NCI-H460 (cell line): ENCODE measurements around the gene MTHFD1L. TPM values are rescaled to one million over a fixed set of nuclear protein-coding genes. Genes with fewer than 3 reads are reported as not detected.
"Not testable (repeated sequence)": the region's sequence is repeated elsewhere in the genome, so short reads cannot be mapped to it uniquely, and the experiment has no call there.

Source experiments
- DNase-seq: peaks from one replicate; pipeline ENCODE4 v3.0.0-alpha.2; 2016; ENCODE audit warnings: low read depth; ENCODE audit errors: extremely low read depth
- polyA plus RNA-seq: library from polyadenylated mRNA; depleted of rRNA; stranded (reverse); fragments of >200 nt; gene quantifications from 2 replicates; pipeline ENCODE4 v1.2.3, GENCODE V29; 2014; cell fraction: nucleus; rRNA removed
- total RNA-seq: library from RNA; depleted of rRNA; stranded (reverse); fragments of >200 nt; shearing (Covaris generic); gene quantifications from 2 replicates; pipeline ENCODE4 v1.2.3, GENCODE V29; 2014; rRNA removed

The MTHFD1L gene
- total RNA-seq = 38.0 and 46.2 TPM in 2 replicates
- 14.1 and 30.5 TPM in 2 replicates for polyA plus RNA-seq

DNA sequence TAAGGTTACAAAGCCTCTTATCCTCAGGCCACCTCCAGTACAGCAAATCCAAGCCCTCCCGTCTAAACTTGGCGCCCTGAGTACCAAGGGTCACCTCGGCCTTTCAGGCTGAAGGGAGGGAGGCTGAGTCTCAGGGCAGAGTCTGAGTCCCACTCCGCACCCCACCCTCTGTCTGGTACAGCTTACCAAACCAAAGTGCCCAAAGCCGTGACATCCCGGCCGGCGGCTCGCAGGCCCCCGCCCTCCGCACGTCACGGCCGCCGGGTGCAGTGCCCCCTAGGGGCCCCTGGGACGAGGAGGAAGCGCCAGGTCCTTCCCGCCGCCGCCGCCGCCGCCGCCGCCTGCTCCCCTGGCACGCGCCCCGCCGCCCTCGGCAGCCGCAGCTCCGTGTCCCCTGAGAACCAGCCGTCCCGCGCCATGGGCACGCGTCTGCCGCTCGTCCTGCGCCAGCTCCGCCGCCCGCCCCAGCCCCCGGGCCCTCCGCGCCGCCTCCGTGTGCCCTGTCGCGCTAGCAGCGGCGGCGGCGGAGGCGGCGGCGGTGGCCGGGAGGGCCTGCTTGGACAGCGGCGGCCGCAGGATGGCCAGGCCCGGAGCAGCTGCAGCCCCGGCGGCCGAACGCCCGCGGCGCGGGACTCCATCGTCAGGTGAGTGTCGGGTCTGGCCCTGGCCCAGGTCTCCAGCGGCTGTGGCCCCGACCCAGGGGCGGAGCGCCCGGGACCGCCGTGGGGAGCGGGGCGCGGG, at the start of gene MTHFD1L:
Gene MTHFD1L (plus strand): TSS at position 297 of the 741 bp plus-strand sequence. CDS start 121 bp downstream, at position 418.
- DNase-seq = peak; percentile 67

DNA sequence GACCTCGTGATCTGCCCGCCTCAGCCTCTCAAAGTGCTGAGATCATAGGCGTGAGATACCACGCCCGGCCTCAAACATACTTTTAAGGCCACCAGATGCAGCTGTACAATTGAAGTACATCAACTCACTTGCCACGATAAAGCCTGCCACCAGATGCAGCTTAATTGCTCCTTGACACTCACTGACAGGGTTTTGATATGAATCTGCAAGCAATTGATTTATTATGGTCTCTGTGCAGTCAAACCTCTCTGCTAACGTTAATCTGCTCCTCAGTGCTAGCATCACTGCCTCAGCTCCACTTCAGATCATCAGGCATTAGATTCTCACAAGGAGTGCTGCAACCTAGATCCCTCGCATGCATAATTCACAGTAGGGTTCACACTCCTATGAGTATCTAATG, 48.9 kb upstream of the MTHFD1L start:
- DNase-seq = not testable (repeated sequence)

DNA sequence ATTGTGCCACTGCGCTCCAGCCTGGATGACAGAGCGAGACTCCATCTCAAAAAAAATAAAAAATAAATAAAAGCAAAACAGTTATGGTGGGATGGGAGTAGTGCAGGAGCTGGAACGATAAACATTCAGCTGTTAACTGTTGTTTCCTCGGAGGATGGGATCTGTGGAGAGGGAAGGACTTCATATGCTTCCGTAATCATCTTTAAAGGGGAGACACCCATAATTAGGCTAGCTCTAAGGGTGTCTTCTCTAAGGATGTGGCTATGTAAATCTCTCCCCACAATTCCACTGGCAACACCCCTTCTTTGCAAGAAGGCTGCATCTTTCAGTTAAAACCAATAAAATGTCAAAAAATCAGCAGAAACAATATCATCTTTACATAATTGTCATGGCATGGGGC, 42.6 kb upstream of the MTHFD1L start:
- DNase-seq = no peak

DNA sequence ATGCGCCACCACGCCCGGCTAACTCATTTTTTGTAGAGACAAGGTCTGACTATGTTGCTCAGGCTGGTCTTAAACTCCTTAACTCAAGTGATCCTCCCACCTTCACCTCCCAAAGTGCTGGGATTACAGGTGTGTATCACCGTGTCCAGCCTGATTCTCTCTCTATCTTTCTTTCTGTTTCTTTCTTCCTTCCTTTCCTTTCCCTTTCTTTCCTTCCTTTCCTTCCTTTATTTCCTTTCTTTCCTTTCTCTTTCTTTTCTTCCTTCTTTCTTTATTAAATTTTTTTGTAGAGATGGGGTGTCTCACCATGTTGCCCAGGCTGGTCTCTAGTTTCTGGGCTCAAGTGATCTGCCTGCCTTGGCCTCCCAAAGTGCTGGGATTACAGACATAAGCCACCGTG, 38.7 kb upstream of the MTHFD1L start:
- DNase-seq = no peak

DNA sequence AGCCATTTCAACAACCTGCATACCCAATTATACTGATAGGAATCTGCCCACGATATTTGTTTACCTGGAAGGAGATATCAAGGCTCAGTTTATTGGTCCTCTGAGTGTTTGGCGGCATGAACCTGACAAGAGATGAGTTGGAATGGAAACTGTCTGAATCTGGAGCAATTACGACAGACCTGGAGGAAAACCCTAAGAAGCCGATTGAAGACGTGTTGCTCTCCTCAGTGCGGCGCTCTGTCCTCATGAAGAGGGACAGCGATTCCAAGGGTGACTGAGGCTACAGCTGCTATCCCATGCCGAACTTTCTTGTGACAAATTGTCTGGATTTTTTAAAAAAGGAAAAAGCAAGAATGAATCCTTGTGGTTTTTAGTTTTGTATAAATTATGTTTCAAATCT, 37.4 kb upstream of the MTHFD1L start:
- DNase-seq = not testable (repeated sequence)

DNA sequence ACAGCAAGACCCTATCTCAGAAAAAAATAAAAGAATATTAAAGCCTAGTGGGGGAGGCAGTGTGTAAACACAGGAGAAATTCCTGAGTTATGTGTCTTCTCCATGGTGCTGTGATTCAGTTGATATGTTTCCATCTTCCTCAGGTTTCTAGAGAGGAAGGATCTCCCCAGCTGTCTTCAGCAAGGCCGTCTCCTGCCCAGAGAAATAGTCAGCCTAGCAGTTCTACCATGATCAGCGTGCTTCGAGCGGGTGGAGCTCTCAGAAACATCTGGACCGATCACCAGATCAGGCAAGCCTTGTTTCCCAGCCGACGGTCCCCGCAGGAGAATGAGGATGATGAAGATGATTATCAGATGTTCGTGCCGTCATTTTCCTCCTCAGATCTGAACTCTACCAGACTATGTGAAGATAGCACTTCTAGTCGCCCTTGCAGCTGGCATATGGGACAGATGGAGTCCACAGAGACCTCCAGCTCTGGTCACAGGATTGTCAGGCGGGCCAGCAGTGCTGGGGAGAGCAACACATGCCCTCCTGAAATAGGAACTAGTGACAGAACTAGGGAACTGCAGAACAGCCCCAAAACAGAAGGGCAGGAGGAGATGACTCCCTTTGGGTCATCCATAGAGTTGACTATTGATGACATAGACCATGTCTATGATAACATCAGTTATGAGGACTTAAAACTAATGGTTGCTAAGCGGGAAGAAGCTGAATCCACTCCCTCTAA, 34.9 kb upstream of the MTHFD1L start:
- no peak for DNase-seq

DNA sequence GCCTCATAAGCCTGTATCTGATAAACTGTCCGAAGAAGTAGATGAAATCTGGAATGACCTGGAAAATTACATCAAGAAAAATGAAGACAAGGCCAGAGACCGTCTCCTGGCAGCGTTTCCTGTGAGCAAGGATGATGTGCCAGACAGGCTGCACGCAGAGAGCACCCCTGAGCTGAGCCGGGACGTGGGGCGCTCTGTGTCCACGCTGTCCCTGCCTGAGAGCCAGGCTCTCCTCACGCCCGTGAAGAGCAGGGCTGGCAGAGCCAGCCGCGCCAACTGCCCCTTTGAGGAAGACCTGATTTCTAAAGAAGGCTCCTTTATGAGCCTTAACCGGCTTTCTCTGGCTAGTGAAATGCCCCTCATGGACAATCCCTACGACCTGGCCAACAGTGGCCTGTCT, 33.9 kb upstream of the MTHFD1L start:
- DNase-seq = no peak

DNA sequence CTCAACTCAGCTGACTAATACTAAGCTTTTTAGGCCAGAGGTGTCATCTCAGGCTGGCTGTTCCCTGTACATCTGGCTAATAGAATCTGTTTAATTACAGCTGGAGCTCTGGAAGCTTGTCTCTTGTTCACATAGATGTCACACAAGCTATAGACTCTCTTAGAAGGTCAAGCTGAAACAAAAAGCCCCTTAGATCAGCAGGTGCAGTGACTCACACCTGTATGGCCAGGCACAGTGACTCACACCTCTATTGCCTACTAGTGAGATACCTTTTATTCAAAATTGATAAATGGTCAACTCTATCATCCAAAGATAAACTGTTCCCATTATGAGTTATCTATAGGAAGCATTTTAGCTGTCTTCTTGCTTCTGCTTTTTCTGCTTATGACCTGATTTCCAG, 29.9 kb upstream of the MTHFD1L start:
- no peak for DNase-seq

DNA sequence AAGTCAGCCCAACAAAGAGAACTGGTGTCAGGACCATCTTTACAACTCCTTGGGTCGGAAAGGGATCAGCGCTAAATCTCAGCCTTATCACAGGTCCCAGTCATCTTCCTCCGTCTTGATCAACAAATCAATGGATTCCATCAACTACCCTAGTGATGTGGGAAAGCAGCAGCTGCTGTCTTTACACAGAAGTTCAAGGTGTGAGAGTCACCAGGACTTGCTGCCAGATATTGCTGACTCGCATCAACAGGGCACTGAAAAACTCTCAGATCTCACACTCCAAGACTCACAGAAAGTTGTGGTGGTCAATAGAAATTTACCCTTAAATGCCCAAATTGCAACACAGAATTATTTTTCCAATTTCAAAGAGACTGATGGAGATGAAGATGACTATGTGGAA, 25.3 kb upstream of the MTHFD1L start:
- no peak for DNase-seq

DNA sequence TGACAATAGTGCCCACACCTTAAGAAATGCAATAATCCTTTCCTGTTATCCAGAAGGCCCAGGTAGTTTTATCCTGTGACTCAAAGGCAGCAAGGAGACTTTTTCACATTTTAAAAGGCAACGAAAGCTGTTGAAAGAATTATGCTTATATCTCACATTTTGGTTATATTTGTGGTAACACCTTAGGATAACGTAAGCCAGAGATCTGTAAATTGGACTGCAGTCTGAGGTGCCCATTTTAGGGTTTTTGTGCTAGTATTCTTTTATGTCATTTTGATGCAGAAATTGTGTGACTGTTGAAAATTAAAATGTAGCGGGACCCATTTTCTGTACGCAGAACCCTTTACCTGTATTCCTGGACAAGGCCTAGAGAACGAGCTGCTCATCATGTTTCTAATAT, 24.3 kb upstream of the MTHFD1L start:
- no peak for DNase-seq

DNA sequence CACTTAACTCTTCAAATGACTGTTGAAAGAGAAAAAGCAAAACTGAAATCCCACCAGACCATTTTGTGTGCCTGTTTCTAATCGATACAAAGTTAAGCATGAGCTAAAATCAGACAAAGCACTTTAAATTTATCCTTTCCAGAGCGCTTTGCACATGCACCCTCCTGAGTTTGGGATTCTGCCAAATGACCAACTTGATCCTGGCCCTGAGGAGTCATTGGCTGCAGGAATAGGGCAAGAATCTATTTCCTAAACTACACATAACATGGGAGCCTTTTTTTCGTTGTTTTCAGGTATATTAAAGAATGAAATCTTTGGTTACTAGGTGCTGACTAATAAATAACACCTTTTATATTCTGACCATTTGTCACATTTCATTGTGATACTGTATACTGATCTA, 23.8 kb upstream of the MTHFD1L start:
- DNase-seq = no peak

DNA sequence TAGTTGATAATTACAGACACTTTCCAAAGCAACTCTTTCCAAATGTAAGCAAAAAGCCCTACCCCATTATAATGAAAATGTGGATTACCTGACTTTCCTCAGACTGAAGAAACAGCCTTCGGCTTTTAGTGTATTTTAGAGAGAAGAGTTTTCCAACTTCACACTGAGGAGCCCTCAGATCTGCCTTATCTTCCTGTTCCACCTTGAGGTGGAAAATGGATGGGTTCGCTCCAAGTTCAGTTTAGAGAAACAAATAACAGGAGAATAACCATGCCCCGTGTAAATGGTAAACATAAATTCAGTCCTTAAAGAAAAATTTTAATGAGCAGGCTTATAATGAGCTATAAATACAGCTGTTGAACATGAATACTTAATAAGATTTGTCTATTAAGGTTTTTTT, 21.1 kb upstream of the MTHFD1L start:
- DNase-seq = no peak

DNA sequence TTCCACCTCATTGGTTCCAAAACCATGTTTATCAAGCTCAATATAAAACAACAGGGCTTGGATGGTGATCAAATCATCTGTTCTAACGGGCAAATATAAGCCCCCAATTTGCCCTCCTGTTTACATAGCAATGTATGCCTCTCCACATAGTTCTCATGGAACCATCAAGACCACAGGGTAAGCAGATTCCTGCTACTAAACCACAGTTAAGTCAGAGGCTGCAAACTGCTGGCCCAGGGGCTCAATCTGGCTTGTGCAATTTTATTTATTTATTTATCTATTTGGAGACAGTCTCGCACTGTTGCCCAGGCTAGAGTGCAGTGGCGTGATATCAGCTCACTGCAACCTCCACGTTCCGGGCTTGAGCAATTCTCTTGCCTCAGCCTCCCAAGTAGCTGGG, 18.9 kb upstream of the MTHFD1L start:
- no peak for DNase-seq

DNA sequence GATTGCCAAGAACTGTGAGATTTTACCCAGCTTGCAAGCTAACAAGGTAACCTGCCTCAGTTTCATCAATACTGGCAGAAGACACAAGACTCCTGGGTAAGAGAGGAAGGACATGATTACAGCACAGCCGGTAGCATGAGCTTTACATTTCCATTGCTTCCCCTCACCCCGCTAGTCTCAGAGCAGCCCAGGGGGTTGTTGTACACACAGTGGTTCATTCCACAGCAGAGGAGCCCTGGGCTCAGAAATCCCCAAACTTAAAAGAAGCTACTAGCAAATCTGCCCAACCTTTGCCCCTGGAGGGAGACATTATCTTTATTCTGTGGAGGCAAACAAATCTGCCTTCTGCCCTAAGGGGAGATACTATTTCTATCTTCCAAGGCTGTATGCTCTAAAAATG, 17.1 kb upstream of the MTHFD1L start:
- DNase-seq = no peak

DNA sequence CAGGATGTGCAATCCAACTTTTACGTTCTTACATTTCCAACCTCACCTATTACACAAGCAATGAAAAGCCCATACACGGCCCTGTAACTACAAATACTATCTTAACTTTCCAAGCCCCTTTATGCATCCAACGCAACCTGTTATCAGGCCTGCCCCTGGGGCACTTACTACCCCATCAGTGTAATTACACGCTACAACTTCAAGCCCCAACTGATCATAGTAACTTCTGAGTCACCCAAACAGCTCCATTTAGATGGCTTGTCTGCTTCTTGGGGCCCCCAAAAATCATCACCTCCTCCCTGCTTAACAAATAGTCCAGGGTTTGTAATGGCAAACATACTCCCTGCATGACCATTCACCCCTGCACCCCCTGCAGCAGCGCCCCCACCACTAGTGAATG, 11.1 kb upstream of the MTHFD1L start:
- DNase-seq = not testable (repeated sequence)

DNA sequence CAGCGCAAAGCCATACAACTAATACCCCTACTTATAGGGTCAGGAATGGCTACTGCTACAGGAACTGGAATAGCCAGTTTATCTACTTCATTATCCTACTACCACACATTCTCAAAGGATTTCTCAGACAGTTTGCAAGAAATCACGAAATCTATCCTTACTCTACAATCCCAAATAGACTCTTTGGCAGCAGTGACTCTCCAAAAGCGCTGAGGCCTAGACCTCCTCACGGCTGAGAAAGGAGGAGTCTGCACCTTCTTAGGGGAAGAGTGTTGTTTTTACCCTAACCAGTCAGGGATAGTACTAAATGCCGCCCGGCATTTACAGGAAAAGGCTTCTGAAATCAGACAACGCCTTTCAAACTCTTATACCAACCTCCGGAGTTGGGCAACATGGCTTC, 10.3 kb upstream of the MTHFD1L start:
- DNase-seq = not testable (repeated sequence)

DNA sequence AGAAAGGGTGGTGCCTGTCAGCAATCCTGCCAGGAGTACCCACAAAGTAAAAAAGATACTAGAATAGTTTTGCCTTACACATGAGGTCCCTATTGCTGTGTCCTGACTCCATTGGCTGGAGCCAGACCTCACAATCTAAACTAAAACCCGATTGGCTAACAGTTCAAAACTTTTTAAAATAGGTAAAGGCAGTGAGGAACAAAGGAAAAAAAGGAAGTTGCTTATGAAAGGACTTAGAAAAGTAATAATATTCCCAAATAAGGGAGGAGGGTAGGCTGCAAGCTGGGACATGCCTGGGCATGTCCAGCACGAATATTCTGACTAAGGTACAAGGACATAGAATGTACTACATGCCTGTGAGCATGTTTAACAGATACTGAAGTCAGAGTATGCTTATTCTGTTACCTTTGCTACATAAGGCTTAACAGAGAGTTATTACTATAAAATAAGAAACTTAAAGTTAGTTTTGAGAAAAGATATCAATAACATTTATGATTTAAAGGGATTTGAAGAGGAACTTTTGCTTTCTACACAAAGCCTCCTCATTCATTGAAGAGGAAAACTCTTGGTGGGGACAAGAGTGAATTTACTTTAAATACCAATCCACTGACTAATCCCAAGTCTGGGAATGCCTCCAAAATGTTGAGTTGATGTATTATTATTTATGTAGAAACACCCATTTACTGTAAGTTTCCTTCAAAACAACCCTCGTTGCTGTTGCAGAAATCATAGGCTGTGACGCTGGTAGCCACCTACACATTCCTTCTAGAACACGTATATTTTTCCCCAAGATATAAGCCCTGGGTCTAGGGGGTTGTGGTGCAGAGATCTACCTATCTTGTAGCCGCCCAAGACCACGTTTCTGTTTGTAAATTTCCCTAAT, 8.2 kb upstream of the MTHFD1L start:
- DNase-seq = no peak

DNA sequence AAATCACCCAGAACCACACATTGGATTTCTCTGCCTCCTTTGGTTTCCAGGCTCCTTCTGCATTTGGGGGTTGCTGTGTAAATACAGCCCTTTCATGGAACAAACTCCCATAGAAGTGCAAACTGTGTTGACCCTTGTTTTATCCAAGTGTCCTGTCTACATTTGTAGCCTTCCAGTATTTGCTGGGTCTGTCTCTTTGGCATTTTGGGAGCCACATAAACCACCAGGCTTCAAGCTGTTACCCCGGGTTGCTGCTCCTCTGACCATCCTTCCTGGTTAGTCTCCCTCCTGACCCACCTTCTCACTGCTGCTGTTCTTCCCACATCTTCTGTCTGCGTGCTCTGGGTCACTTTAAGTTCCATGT, 7.6 kb upstream of the MTHFD1L start:
- DNase-seq = no peak

DNA sequence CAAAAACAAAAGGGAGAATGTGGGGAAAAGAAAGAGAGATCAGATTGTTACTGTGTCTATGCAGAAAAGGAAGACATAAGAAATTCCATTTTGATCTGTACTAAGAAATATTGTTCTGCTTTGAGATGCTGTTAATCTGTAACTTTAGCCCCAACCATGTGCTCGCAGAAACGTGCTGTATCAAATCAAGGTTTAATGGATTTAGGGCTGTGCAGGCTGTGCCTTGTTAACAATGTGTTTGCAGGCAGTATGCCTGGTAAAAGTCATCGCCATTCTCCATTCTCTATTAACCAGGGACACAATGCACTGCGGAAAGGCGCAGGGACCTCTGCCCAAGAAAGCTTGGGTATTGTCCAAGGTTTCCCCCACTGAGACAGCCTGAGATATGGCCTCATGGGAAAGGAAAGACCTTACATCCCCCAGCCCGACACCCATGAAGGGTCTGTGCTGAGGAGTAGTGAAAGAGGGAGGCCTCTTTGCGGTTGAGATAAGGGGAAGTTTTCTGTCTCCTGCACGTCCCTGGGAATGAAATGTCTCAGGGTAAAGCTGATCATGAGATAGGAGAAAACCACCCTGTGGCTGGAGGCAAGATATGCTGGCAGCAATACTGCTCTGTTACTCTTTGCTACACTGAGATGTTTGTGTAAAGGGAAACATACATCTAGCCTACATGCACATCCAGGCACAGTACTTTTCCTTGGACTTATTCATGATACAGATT, 3.9 kb upstream of the MTHFD1L start:
- not testable (repeated sequence) for DNase-seq

DNA sequence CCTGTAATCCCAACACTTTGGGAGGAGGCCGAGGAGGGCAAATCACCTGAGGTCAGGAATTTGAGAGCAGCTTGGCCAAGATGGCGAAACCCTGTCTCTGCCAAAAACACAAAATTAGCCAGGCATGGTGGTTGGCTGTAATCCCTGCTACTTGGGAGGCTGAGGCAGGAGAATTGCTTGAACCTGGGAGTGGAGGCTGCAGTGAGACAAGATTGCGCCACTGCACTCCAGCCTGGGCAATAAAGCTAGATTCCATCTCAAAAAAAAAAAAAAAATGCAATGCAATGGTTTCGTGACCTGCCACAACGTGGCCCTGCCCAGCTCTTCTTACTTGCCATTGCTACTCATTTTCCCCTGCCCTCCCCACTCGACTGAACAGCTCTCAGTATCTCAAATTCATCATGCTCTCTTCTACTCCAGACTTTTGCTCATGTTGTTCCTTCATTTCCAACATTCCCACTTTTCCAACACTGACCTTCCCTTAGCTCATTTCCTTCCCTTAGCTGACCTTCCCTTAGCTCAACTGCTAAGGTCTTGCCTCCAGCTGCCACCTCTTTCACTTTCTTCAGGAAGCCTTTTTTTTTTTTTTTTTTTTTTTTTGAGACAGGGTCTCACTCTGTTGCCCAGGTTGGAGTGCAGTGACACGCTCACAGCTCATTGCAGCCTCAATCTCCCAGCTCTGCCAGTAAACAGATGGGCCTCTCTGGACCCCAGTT, 2.1 kb upstream of the MTHFD1L start:
- no peak for DNase-seq
